HG03103 (cell line): ENCODE data around the gene MSS51.

Experiments
- ATAC-seq: cut with Tn5 transposase; IDR thresholded peaks from one replicate; pipeline ENCODE4 v1.9.1; 2021; ENCODE audit warnings: low read depth; ENCODE audit not compliant: unreplicated experiment

The MSS51 gene

GRCh38 chr10:73433538-73433867, at the start of gene MSS51:
TSS of gene MSS51 (minus strand) at chr10:73433561. CDS start at chr10:73428284, 5,277 bp downstream.
- ATAC-seq = no peak

- ATAC-seq = no peak
Measured at GRCh38 chr10:73480158-73480557, 46.8 kb upstream of the MSS51 start.

GRCh38 chr10:73478636-73479035, 45.3 kb upstream of the MSS51 start:
- no peak for ATAC-seq

GRCh38 chr10:73471226-73471625, 37.9 kb upstream of the MSS51 start:
- ATAC-seq = no peak

- no peak for ATAC-seq
Measured at GRCh38 chr10:73469579-73469978, 36.2 kb upstream of the MSS51 start.

GRCh38 chr10:73467206-73467605, 33.8 kb upstream of the MSS51 start:
- ATAC-seq = no peak

- ATAC-seq = no peak
Measured at GRCh38 chr10:73465978-73466726, 32.8 kb upstream of the MSS51 start.

- ATAC-seq = no peak
Measured at GRCh38 chr10:73460897-73461296, 27.5 kb upstream of the MSS51 start.

- ATAC-seq = no peak
Measured at GRCh38 chr10:73459683-73460314, 26.4 kb upstream of the MSS51 start.

- no peak for ATAC-seq
Measured at GRCh38 chr10:73456187-73456890, 23.0 kb upstream of the MSS51 start.

- ATAC-seq = no peak
Measured at GRCh38 chr10:73449113-73449512, 15.8 kb upstream of the MSS51 start.

- ATAC-seq = no peak
Measured at GRCh38 chr10:73448384-73448783, 15.0 kb upstream of the MSS51 start.

- no peak for ATAC-seq
Measured at GRCh38 chr10:73446926-73447325, 13.6 kb upstream of the MSS51 start.

- ATAC-seq = no peak
Measured at GRCh38 chr10:73444457-73444856, 11.1 kb upstream of the MSS51 start.

- ATAC-seq = no peak
Measured at GRCh38 chr10:73439605-73440312, 6.4 kb upstream of the MSS51 start.

- ATAC-seq = no peak
Measured at GRCh38 chr10:73439055-73439454, 5.7 kb upstream of the MSS51 start.

- ATAC-seq = no peak
Measured at GRCh38 chr10:73432646-73433537, 469 bp downstream of the MSS51 start.

- no peak for ATAC-seq
Measured at GRCh38 chr10:73426318-73426717, 7.0 kb downstream of the MSS51 start.

- no peak for ATAC-seq
Measured at GRCh38 chr10:73424478-73424877, 8.9 kb downstream of the MSS51 start.

GRCh38 chr10:73423309-73423708, 10.1 kb downstream of the MSS51 start:
- ATAC-seq = no peak
